ENCODE results near the gene LRCH1. TPM values are rescaled to one million over a fixed set of nuclear protein-coding genes. Genes with fewer than 3 reads are reported as not detected.

Gene LRCH1
- total RNA-seq, 1 experiment from 2014 or later = 4.9 TPM

DNA sequence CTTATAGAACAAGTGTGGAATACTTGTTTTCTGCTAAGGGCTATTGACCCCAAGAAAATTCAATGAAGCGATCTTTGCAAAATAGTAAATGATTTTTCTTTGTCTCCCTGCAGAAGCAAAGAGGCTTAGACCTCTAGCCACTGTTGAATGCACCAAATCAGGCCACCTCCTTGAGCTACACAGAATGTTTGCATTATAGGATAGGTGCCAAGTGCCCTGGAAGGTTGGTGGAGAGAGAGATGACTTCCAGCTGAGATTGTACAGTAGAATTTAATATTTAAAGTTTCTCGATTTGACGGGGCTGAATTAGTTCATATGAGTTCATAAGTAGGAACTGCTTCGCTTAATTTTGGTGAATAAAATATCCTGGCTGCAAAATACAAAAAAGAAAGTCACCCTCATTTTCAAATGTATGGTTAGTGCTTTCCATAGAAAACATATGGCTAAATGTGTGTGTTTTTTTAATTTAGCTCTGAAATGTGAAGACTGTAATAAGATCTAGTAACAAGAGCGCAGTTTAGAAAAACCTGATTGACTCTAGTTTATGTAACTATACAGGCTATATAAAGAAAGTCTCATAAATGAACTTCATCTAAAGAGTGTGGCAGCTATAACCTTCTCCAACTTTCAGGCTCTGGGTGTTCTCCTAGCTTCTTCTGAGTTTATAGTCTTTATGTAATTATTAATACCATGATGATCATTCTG is 41.6 kb downstream of the LRCH1 start:
- no peak for DNase-seq (ENCODE audit: low spot score)

DNA sequence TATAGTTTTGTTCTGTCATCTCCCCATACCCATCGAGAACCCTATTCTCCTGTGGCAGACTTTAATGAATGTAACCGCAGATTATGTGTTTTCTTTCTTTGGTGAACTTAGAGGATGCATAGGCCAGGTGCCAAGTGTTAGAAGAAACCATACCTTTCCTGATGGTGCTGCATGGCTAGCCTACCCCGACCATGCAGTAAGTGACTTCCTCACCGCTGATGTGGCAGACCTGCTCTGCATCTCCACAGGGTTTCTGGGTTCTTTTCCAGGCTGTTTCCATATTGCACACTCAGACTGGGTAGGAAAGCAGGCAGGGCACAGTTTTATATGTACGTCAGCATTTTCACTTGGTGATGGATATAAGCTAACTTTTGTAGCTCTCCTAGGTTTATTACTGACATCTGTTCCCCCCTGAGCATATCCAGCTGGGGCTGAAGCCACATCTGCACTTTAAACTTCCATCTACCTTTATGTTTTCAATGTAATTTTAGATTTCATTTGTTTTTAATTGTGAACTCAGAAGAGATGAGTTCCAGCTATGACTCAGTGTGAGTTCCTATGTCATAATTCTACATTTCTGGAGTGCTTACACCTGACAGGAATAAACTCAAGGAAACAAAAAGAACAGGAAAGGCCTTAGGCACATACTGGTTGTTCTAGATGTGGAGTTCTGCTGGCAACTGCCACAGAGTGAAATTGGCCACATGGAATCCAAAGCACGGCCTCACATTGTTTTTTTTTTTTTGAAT is 42.3 kb downstream of the LRCH1 start:
- peak; percentile 21 for DNase-seq (ENCODE audit: low spot score)

DNA sequence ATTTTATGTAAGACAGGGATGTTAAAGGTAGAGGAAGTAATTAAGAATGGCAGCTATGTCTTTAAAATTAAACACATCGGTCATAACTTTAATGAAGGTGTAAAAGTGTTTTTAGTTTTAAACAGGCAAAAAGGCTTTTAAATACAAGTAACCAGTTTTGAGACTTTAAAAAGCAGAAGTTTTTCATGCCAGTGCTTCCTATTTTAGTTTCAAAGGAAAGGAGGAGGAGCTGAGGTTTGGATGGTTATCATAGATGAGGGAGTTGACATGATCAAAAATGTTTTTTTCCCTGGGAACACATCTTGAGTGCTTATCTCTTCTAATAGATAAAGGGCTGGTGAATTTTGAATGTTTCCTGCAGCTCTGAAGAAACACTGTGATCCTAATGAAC is 42.9 kb downstream of the LRCH1 start:
- no peak for DNase-seq (ENCODE audit: low spot score)

DNA sequence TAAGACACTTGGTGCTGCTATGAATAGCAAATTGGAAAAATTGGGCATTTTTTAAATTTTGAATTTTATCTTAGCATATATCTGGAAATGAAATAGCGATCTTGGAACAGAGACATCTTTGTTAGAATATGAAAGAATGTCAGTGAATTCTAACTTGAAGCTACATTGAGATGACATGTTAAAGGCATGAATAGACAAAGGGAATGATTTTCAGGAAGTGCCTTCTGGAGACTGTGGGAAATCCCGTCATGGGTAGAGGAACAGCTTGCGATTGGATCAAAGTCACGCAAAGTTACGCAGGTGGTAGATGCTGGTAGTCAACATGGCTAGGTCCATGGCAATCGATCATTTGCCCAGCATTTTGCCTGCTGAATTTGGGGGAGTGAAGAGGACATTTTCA is 43.5 kb downstream of the LRCH1 start:
- DNase-seq (ENCODE audit: low spot score) = no peak

DNA sequence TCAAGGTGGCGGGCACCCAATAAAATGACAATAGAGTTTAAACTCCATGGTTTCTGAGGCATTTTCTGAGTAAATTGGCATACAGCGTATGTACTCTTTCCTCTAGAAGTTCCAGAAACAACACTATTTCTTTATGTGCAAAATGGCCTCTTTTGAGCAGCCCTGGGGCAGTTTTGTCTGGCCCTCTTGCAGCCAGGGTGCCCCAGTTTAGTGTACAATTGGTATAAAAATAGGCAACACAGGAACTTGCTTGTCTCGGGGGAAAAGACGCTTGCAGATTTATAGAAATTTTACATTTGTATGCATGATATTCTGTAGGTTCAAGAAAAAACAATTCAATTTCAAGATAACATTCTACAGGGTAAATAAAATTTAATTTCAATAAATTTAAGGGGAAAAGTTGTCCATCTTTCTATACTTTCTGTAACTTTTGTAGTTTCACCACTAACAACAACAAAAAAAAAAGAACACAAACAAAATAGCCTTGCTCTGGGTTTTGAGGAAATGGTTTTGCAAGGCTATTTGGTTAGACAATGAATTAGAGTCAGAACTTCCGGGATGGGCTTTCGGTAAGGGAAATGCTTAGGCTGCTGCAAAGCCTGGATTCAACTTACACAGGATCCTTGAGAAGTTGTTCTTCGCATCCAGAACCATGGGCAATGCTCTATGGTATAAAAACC is 45.3 kb downstream of the LRCH1 start:
- DNase-seq (ENCODE audit: low spot score) = no peak

DNA sequence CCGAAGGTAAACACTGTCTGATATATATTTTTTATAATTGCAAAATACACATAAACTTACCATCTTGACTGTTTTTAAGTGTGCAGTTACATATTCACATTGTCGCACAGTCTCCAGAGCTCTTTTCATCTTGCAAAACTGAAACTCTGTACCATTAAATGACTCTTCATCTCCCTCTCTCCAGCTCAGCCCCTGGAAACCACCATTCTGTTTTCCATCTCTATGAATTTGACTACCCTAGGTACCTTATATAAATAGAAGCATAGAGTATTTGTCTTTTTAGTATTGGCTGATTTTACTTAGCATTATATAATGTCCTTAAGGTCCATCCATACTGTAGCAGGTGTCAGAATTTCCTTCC is 45.8 kb downstream of the LRCH1 start:
- DNase-seq (ENCODE audit: low spot score) = no peak

DNA sequence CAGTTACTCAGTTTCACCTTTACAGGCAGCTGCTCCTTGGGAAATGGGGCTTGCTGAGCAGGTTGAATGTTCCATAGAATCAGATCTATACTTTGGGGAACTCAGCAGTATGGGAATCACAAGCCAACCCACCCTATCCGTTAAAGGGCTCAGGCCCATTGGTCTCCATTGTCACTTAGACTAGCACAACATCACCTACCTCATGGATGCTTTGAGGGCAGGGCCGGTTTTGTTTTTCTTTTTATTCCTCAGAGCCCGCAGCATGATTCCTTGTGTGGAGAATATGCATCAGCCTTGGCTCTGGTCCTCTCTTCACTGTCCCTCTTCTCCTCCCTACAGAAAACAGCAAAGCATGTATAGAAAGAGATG is 48.0 kb downstream of the LRCH1 start:
- DNase-seq (ENCODE audit: low spot score) = no peak

DNA sequence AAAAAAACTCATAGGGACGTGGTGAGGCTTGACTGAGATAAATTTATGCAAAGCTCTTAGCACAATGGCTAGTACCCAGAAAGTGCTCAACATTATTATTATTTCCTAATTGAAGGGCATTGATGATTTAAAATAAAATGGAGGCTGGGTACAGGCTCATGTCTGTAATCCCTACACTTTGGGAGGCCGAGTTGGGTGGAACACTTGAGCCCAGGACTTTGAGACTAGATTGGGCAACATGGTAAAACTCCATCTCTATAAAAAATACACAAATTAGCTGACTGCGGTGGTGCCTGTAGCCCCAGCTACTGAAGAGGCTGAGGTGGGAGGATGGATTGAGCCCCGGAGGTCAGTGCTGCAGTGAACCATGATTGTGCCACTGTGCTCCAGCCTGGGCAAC is 49.6 kb downstream of the LRCH1 start:
- DNase-seq (ENCODE audit: low spot score) = no peak

DNA sequence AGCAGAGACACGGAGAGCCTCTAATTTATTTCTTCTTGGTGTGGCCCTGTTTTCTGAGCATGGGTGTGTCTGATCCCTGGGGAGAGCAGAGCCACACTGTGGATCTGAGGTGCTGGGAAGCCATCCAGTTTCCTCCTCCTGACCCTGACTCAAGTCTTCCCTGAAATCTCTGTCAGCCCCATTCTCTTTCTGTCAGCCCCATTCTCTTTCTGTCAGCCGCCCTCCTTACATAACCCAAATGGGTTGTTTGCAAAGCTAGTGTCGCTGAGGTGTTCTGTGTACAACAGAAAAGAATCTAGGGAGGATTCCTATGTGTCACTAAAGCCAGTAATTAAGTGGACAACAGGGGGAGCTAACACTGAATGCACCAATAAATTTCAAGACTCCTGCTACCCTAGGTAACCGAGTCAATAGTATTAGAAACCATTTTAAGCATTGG is 50.2 kb downstream of the LRCH1 start:
- DNase-seq (ENCODE audit: low spot score) = peak; percentile 22

DNA sequence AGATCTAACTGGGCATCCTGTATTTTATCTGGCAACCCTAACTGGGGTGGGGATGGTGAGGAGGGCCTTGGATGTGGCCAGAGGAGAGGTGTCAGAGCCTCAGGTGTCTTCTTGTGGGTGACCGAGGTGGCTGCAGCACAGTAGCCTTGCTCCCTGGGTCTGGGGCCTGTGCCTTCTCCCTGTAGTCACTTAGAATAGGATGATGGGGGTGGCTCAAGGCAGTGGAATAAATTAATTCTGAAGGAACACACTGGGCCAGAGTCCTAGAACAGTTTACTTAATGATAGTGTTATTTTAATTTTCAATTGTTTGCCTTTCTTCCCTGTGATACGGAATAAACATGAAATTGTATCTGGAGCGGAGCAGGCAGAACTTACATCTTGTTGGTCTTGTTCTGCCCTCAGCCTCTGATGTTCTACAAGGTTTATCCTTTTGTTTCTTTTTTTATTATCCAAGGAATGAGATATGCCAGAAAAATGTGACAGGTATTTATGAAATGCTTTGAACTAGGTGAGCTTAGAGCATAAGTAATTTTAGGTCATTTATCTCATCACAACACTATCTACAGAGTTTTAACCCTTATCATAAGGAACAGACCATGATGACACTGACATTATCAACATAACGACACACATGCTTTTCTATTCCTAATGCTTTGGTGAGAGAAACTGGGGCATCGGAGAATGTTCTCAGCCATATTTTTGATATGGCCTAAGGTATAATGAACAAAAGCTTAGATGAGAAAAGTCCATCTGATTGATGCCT is 51.4 kb downstream of the LRCH1 start:
- DNase-seq (ENCODE audit: low spot score) = no peak

DNA sequence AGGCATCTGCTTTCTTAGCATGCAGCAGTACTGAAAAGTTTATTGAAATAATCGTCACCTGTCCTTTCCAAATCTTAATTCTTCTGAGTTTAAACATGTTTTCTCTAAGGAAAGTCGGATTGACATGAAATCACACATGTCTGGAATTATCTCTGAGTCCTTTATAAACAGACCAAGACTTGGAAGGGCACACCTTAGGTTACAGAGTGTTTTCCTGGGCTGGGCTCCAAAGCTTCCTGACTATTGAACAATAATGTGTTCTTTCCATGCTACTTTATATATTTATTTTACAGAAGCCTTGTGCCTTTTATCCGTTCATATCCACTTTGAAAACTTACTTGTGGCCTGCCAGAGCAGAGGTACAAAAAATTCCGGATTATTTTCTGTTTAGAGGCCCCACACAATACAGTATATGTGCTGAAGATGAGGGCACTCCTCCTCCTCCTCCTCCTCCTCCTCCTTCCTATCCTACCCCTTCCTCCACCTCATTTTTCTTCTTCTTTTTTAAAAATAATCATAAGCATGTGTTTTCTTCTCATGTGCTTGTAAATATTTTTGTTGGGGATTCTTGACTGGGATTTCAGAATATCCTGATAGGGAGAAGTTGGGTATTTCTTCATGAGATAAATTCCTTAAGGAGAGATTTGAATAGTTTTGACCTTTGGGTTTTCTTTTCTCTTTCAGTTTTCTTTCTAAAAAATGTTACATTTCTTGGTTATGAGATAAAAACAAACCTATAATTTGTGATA is 52.3 kb downstream of the LRCH1 start:
- no peak for DNase-seq (ENCODE audit: low spot score)

DNA sequence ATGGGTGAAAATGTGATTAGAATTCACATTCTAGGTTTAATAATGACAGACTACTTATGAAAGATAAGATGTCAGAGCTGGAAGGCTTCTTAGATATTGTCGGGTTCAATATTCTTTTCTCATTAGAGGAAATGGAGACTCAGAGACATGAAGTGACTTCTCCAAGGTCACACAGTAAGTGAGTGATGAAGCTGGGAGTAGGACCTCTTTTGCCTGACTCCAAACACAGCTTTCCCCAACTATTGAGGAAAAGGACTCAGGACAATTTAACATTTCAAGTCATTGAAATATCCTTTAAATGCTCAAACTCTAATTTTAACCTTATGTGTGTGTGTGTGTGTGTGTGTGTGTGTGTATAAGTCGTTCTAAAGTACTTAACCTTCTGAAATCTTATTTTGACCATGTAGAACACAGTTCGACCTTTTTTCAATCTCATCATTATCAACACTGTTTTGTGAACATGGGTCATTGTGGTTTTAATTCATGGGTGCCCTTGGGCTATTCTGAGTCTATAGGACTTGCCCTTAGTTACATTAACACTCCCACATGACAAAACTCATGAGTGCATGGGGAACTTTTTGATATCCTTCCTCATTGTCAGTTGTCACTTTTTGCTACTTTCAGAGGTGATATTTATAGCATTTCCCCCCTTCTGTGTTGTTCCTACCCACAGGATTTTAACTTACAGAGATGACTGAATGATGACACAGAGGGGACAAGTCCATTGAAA is 53.0 kb downstream of the LRCH1 start:
- DNase-seq (ENCODE audit: low spot score) = no peak

DNA sequence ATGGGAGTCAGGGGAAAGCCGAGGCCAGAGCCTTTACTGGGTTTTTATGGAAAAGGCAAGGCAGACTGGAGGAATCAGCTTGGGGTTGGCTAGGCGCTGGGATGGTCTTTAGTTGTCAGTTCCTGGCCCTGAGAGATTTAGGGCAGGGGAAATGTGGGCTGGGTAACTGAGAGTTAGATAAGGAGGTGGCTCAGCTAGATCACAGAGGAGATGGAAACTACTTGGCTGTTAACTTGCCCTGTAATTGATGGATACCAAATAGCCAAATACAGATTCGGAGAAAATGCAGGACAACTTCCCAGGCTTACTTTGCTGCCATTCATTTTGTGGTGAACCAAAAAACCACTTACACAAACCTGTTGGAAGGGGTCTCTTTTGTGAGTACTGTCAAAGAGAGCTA is 54.0 kb downstream of the LRCH1 start:
- no peak for DNase-seq (ENCODE audit: low spot score)

DNA sequence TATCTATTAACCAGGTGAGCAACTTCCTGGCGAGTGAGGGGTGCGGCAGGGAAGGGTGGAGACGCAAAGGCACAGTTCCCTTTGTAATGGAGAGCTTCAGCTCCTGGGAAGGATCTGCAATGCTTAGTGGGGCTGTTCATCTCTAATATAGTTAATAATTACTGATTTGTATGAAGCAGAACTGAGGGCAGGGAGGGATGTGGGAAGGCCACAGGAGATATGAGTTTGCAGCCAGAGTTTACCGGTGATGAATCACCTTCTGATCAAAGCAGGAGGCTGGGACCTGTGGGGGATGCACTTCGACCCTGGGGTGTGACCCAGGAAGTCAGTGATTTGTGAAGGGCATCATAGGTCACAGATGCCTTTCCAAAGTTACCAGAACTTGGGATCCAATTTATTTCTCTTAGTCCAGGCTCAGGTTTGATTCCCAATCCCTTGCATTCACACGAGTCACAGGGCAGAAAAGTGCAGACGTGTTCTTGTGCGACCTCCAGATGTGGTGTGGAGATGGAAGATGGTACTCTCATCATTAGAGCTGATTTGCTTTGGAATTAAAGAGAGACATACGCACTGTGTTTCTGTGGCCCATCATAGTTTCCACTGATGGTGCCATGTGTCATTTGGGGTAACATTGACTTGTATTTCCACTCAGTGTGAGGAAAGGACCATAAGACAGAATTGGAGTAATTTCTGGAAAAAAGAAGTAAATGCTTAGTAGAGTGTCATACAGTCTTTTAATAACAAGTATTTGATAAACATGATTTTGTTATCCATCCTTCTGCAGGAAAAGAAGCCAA is 55.0 kb downstream of the LRCH1 start:
- DNase-seq (ENCODE audit: low spot score) = no peak

DNA sequence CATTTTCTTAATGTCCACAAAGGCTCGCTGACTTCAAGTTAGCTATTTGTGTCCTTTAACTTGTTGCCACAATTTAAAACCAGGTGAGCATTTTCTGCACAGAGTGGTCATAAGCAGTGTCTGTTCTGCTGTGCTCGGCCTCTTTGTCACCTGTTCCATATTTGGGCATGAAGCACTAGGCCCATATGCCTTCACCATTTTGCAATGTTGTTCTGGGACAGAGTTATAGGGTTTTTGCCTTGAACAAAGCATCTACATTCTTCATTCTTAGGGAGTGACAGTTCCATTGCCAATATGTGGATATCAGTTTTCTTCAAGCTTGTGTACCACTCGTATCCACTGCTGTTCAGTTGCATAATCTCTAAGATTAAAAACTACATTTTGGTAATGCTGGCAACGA is 56.1 kb downstream of the LRCH1 start:
- no peak for DNase-seq (ENCODE audit: low spot score)

DNA sequence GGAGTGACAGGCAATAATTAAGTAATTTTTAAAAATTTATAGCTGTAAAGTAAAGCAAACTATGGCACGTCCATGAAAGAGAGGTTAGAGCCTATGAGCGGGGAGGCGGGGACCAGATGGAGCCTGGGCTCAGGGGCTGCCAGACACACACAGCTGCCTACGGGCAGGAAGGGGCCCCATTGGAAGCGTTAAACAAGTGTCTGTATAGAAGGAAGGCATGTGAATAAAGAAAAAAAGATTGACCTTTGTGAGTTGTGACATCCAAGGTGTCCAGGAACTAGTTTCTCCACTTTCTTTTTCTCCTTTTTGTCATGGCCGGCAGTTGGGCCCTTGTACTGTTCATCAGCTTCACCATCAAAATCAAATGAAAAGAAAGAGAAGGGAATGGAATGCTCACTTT is 56.8 kb downstream of the LRCH1 start:
- no peak for DNase-seq (ENCODE audit: low spot score)

DNA sequence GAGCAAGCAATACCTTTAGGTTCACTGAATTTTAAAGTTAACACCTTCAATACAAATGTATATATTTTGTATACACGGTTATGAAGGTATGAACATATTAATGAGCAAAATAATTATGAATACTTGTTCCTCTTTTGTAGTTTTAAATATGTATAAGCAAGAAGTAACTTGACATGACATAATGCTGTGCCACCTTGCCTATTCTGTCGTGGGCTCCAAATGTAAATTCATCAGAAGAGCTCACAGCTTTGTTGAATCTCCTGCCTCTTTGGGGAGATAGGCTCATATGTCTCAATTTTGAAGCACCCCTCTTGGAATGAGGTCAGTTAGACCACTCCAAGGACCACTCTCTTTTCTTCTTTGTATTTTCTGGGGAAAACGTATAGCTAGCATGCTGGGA is 59.3 kb downstream of the LRCH1 start:
- DNase-seq (ENCODE audit: low spot score) = no peak

DNA sequence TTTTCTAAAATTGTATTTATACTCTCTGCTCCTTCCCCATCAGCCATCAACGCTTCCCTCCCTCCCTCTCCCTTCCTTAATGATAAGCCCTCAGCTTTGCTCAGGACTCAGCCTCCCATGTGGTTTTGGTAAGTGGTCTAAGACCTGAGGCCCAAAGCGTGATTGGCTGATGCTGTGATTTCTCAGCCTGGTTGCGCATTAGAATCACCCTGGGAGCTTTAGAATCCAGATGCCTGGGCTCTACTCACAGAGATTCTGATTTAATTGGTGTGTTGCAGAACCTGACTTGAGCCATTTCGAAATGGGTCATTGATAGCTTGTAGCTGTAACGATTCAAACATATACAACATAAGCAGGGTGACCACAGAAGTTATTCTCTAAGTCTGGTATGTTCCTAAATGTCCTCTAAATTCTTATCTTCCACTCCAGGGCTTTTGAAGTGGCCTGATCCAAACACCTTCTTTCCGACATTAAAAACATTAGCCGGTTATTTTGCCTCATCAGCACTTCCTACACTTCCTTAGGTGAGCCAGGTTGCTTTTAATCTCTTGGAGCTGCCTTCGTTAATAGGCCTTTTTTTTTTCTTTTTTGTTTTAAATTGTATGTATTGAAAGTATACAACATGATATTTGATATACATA is 60.6 kb downstream of the LRCH1 start:
- no peak for DNase-seq (ENCODE audit: low spot score)

DNA sequence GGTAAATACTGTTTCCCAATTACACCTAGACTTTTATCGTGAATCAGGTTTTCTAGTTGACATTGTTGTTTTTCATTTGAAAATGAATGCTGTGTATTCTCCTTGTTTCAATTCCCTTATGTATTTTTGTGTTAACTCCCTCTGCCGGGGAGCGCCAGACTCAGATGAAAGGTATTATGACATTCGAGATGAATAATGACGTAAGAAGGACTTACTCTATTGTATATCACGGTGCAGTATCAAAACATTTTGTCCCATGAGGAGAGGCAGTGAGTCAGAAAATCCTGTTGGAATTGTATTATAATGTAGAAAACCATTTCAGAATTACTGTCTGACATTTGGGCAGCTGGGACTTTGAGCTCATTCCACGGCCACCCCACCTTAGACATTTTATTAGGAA is 61.6 kb downstream of the LRCH1 start:
- no peak for DNase-seq (ENCODE audit: low spot score)
